Lower lobe of right lung (tissue), 2 donors: Measurements from ENCODE around the gene EVA1A. TPM values are rescaled to one million over a fixed set of nuclear protein-coding genes. Genes with fewer than 3 reads are reported as not detected.

Experiments
- ATAC-seq, 2 donors: fragments of 200-7000 bp; cut with Tn5 transposase; one replicate each; pipeline ENCODE4 v1.9.1; 2020 to 2022; ENCODE audit warnings: mild to moderate bottlenecking in 2 of 2, moderate library complexity in 2 of 2
- DNase-seq: peaks from one replicate; pipeline ENCODE4 v3.0.0-alpha.2; 2020
- H3K27ac ChIP-seq: fragments of 200-600 bp; one replicate; pipeline ENCODE4 v1.8.0; 2022
- H3K27me3 ChIP-seq: fragments of 200-600 bp; one replicate; pipeline ENCODE4 v1.8.0; 2022; ENCODE audit warnings: low read depth
- H3K36me3 ChIP-seq: fragments of 200-600 bp; one replicate; pipeline ENCODE4 v1.8.0; 2022; ENCODE audit warnings: mild to moderate bottlenecking
- H3K4me1 ChIP-seq: fragments of 200-600 bp; one replicate; pipeline ENCODE4 v1.8.0; 2022
- H3K4me3 ChIP-seq: fragments of 200-600 bp; one replicate; pipeline ENCODE4 v1.8.0; 2022; ENCODE audit warnings: mild to moderate bottlenecking
- H3K9me3 ChIP-seq: fragments of 200-600 bp; one replicate; pipeline ENCODE4 v1.8.0; 2022
- intact Hi-C: fragments of 100-400 bp; cut with DNase I; formaldehyde crosslinking; loops from one replicate; pipeline ENCODE4 v1.11.0; 2022
- total RNA-seq: library from RNA; stranded (reverse); fragmentation: NEBNext Ultra II Directional; extraction: Animal tissue kit (Norgen Biotek cat#: 25700); gene quantifications from one replicate; pipeline ENCODE4 v1.2.1, GENCODE V29; 2021
- TF ChIP-seq, protein P1 (sequence below): fragments of 200-600 bp; IDR thresholded peaks from one replicate; pipeline ENCODE4 v1.8.0; 2022; ENCODE audit warnings: antibody characterized with exemption, mild to moderate bottlenecking
- donor health status: DM: no; HTN: yes; CAD: no; lungs with severe emphysema.

The EVA1A gene
- total RNA-seq, 1 donor from 2014 or later: 31.7 TPM

- intact Hi-C loops: no loop called here
- peak in 1 of 2 donors; percentile 82 for ATAC-seq
Observed at GRCh38 chr2:75587954-75588587, 27.3 kb upstream of the EVA1A start.

GRCh38 chr2:75586971-75587370 lies 26.2 kb upstream of the EVA1A start:
- DNase-seq (no peak), ATAC-seq (no peak)
- no peaks in the 10 kb centered on the region for H3K36me3 ChIP-seq
- TF ChIP-seq, protein P1, sequence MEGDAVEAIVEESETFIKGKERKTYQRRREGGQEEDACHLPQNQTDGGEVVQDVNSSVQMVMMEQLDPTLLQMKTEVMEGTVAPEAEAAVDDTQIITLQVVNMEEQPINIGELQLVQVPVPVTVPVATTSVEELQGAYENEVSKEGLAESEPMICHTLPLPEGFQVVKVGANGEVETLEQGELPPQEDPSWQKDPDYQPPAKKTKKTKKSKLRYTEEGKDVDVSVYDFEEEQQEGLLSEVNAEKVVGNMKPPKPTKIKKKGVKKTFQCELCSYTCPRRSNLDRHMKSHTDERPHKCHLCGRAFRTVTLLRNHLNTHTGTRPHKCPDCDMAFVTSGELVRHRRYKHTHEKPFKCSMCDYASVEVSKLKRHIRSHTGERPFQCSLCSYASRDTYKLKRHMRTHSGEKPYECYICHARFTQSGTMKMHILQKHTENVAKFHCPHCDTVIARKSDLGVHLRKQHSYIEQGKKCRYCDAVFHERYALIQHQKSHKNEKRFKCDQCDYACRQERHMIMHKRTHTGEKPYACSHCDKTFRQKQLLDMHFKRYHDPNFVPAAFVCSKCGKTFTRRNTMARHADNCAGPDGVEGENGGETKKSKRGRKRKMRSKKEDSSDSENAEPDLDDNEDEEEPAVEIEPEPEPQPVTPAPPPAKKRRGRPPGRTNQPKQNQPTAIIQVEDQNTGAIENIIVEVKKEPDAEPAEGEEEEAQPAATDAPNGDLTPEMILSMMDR: no peak
- no peaks in the 10 kb centered on the region for H3K4me1 ChIP-seq
- no peaks in the 10 kb centered on the region for H3K27me3 ChIP-seq
- no peaks in the 10 kb centered on the region for H3K9me3 ChIP-seq
- no peak overlapping the region for H3K27ac ChIP-seq
- H3K4me3 ChIP-seq: no peak overlapping the region
- intact Hi-C loops: no loop called here

More at GRCh38 chr2:75587954-75588587, 27.3 kb upstream of the EVA1A start:
- Histone ChIP-seq H3K27me3 (no peaks in the 10 kb centered on the region), H3K36me3 (no peaks in the 10 kb centered on the region), H3K27ac (no peak overlapping the region), H3K9me3 (no peaks in the 10 kb centered on the region), H3K4me3 (no peak overlapping the region), H3K4me1 (no peaks in the 10 kb centered on the region)
- DNase-seq: no peak
- TF ChIP-seq, protein P1: no peak

GRCh38 chr2:75582840-75583239 lies 22.1 kb upstream of the EVA1A start:
- Histone ChIP-seq H3K4me1 (no peaks in the 10 kb centered on the region), H3K4me3 (no peak overlapping the region), H3K9me3 (no peaks in the 10 kb centered on the region), H3K27ac (no peak overlapping the region), H3K36me3 (no peaks in the 10 kb centered on the region), H3K27me3 (no peaks in the 10 kb centered on the region)
- DNase-seq (no peak), ATAC-seq (no peak)
- intact Hi-C loops: no loop called here
- TF ChIP-seq, protein P1: no peak

GRCh38 chr2:75580606-75581005 lies 19.9 kb upstream of the EVA1A start:
- no peak overlapping the region for H3K27ac ChIP-seq
- H3K36me3 ChIP-seq: no peaks in the 10 kb centered on the region
- no peak for ATAC-seq
- H3K9me3 ChIP-seq: no peaks in the 10 kb centered on the region
- no peak for DNase-seq
- intact Hi-C loops: no loop called here
- no peaks in the 10 kb centered on the region for H3K4me1 ChIP-seq
- TF ChIP-seq, protein P1: no peak
- H3K4me3 ChIP-seq: no peak overlapping the region
- no peaks in the 10 kb centered on the region for H3K27me3 ChIP-seq

DNA sequence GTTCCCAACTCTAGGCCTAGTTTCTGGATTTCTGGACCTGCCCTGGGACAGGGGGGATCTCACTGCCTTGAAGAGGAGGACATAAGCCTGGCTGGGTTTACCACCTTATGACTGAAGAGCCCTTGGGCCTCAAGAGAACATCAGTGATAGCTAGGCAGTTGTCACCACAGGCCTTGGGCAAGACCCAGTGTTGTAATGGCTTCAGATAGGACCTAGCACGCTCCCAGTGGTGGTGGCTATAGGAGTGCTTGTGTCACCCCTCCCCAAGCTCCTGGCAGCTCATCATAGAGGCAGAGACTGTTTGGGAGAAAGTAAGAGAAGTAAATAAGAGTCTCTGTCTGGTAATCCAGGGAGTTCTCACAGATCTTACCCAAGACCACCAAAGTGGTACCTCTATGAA lies 19.4 kb upstream of the EVA1A start:
- TF ChIP-seq, protein P1: no peak
- no peak for ATAC-seq
- no peaks in the 10 kb centered on the region for H3K9me3 ChIP-seq
- no peak for DNase-seq
- intact Hi-C loops: no loop called here
- H3K4me1 ChIP-seq: no peaks in the 10 kb centered on the region
- no peak overlapping the region for H3K4me3 ChIP-seq
- H3K36me3 ChIP-seq: no peaks in the 10 kb centered on the region
- no peak overlapping the region for H3K27ac ChIP-seq
- no peaks in the 10 kb centered on the region for H3K27me3 ChIP-seq
